ENCODE data around the gene NF1.
A peak's percentile ranks its signal among the peaks of the same experiment; 100 is the strongest.
"Not testable (repeated sequence)": the region's sequence is repeated elsewhere in the genome, so short reads cannot be mapped to it uniquely, and the experiment has no call there.

The NF1 gene

DNA sequence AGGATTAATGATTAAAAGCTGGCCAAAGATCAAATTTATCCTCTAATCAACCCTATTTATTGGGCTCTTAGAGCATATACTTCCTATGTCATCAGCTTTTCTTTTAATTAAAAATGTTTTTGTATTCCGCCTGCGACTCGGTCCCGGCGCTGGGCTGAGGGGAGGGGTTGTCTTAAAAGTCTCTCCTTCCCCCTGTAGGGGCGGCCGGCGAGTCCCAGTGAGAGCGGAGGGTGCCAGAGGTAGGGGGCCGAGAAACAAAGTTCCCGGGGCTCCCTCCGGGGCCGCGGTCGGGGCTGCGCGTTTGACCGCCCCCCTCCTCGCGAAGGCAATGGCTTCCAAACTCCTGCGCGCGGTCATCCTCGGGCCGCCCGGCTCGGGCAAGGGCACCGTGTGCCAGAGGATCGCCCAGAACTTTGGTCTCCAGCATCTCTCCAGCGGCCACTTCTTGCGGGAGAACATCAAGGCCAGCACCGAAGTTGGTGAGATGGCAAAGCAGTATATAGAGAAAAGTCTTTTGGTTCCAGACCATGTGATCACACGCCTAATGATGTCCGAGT, 250.5 kb downstream of the NF1 start:
- DNase-seq (ENCODE audit: low spot score): not testable (repeated sequence)

DNA sequence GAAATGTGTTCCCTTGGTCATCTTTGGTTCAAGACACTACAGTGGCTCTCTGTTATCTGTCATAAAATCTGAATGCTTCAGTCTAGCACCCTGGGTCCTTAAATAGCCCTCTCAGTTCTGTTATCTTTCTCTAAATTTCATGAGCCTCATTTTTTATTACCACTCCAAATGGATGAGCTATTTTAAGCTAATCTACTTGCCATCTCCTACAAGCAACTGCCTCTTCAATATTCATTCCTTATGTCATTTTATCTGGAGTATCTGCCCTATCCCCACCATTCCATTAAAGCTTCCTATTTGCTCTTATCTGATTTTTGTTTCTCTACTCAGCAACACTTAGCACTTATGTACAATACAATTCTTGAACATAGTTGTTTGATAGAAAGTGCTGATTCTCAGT, 254.7 kb downstream of the NF1 start:
- DNase-seq (ENCODE audit: low spot score): no peak

GRCh38 chr17:31355935-31356334, 261.2 kb downstream of the NF1 start:
- DNase-seq (ENCODE audit: low spot score): no peak

- no peak for DNase-seq (ENCODE audit: low spot score)
Observed at GRCh38 chr17:31357091-31357490, 262.3 kb downstream of the NF1 start.

DNA sequence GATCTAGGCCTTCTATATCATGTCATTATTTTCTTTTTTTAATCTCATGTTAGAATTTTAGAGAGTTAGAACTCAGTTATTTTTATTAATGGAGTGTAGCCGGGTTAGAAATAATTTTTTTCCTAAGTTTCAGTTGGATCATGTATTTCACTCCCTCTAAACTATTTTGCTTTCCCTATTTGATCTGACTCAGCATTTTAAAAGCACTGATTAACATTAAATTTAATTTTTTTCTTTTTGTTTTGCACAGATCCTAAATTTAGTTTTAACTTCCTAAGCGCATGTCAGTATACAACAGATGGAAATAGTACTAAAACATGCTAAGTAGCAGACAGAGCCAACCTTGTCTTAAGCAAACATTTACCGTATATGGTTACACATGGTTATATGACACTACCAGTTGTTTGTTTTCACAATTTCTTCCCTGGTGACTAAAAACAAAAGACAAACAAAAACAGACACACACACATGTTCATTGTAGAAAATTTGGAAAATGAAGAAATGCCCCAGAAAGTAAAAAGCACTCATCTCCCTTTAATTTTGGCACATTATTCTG, 263.1 kb downstream of the NF1 start:
- no peak for DNase-seq (ENCODE audit: low spot score)

GRCh38 chr17:31364012-31364411, 269.2 kb downstream of the NF1 start:
- no peak for DNase-seq (ENCODE audit: low spot score)

DNA sequence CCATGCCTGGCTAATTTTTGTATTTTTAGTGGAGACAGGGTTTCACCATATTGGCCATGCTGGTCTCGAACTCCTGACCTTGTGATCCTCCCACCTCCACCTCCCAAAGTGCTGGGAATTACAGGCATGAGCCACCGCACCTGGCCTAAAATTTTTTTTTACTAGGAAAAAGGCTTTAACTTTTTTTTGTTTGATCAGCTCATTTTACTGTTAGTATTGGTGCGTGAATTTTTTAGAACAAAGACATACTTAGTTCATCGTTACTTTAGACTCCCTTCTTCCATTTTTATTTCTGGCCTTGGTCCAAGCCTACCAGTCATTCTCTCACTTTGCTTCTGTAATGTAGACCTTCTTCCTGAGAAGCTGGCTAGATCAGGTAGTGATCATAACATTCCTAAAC, 271.3 kb downstream of the NF1 start:
- no peak for DNase-seq (ENCODE audit: low spot score)

GRCh38 chr17:31369266-31369665, 274.5 kb downstream of the NF1 start:
- no peak for DNase-seq (ENCODE audit: low spot score)

- DNase-seq (ENCODE audit: low spot score): no peak
Observed at GRCh38 chr17:31371511-31372097, 276.8 kb downstream of the NF1 start.

- DNase-seq (ENCODE audit: low spot score): peak; percentile 56
Observed at GRCh38 chr17:31373150-31374093, 278.6 kb downstream of the NF1 start.

- no peak for DNase-seq (ENCODE audit: low spot score)
Observed at GRCh38 chr17:31374094-31374447, 279.3 kb downstream of the NF1 start.

GRCh38 chr17:31374503-31374902, 279.7 kb downstream of the NF1 start:
- DNase-seq (ENCODE audit: low spot score): no peak

- no peak for DNase-seq (ENCODE audit: low spot score)
Observed at GRCh38 chr17:31378638-31379037, 283.9 kb downstream of the NF1 start.

- no peak for DNase-seq (ENCODE audit: low spot score)
Observed at GRCh38 chr17:31379597-31380205, 284.9 kb downstream of the NF1 start.

DNA sequence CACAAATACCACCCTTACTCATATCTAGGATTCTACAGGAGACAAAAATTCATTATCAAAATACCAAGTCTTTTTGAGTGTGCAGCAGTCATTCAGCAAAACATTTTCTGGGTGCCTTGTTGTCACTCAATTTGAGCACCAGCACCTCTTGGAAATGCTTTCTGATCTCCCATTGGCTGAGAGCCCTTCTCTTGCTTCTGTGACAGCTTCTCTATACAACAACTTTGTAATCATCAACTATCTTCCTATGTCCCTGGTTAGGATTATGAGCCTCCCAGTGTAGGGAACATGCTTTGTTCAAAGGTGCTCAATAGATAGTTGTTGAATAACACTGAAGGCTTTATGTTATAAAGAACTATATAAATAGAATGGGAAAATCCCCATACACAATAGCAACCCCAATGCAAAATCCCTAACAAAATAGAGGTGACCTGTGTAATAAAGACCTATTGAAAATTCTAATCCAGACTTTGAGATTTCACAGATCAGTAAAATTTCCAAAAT, 286.4 kb downstream of the NF1 start:
- no peak for DNase-seq (ENCODE audit: low spot score)

DNA sequence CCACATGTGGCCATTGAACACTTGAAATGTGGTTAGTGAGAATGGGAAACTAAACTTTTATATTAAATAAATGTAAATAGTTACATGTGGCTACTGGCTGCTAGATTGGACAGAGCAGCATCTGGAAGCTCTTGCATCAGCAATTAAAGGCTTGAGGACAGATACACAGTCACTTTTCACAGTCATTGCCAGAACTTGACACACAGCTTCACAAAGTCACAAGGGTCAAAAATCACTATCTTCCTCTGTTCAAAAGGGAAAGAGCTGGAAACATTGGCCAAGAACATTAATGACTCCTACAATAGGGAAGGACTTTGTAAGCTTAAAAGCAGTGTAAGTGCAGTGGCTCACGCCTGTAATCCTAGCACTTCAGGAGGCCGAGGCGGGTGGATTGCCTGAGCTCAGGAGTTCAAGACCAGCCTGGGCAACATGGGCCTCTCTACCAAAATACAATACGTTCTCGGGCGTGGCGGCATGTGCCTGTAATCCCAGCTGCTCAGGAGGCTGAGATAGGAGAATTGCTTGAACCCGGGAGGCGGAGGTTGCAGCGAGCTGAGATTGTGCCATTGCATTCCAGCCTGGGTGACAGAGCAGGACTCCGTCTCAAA, 288.0 kb downstream of the NF1 start:
- not testable (repeated sequence) for DNase-seq (ENCODE audit: low spot score)

DNA sequence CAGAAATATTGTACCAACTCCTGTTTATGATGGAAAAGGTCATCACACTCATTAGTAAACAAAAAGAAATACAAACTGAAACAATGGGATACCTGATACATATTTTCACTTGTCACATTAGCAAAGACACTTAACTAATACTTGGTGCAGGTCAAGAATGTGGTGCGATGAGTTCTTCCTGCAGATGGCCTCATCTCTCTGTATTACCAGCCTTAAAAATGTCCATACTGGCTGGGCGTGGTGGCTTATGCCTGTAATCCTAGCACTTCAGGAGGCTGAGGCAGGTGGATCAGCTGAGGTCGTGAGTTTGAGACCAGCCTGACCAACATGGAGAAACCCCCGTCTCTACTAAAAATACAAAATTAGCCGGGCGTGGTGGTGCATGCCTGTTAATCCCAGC, 288.7 kb downstream of the NF1 start:
- DNase-seq (ENCODE audit: low spot score): not testable (repeated sequence)

GRCh38 chr17:31385428-31386285, 290.9 kb downstream of the NF1 start:
- DNase-seq (ENCODE audit: low spot score): no peak

DNA sequence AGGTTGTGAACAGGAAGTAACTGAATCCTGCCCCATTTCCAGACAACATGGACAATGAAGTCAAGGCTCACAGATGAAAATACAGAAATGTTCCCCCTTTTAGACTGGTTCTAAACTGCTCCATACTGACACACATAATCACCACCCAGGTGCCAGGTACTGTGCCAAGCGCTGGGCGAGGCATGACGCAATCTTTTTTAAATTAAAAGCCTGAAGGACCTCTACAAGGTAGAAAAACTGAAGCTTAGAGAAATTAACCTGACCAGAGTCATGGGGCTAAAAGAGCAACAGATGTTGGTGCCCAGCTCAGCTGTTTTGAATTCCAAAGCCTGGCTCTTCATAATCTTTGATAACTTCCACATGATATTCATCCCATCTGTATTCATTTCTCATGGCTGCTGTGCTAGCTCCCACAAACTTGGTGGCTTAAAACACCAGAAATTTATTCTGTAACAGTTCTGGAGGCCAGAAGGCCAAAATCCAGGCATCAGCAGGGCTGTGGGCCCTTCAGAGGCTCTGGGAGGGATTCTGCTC, 291.8 kb downstream of the NF1 start:
- DNase-seq (ENCODE audit: low spot score): no peak

- no peak for DNase-seq (ENCODE audit: low spot score)
Observed at GRCh38 chr17:31387438-31387837, 292.7 kb downstream of the NF1 start.

DNA sequence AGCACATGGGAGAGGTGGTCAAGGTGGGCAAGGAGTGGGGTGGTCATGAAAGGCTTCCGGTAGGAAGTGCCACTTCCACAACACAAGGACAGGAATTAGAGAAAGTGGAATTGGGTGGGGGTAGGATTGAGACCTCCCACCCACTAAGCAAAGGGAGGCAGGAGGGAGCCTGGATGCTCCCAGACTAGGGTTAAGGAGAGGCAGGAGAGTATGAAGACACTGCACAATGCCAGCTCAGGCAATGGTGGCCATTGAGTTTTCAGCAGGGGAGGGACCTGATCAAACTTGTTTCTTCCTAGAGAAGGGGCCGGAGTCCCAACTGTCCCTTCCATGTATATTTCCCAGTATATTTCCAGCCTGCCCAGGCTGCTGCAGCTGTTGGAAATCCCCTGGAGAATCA, 293.6 kb downstream of the NF1 start:
- no peak for DNase-seq (ENCODE audit: low spot score)

Data from SW480 (cell line).